Ishikawa (cell line): Measurements from ENCODE around the gene SLC9A9.

Experiments
- CEBPB ChIP-seq: IDR thresholded peaks from 2 replicates; pipeline ENCODE4 v1.6.1; 2012
- CREB1 ChIP-seq: IDR thresholded peaks from 2 replicates; pipeline ENCODE4 v1.6.1; 2012; ENCODE audit warnings: low read depth
- EGR1 ChIP-seq: IDR thresholded peaks from 2 replicates; pipeline ENCODE4 v1.6.1; 2012
- EP300 ChIP-seq: IDR thresholded peaks from 2 replicates; pipeline ENCODE4 v1.6.1; 2012; ENCODE audit warnings: borderline replicate concordance
- FOXM1 ChIP-seq: IDR thresholded peaks from 2 replicates; pipeline ENCODE4 v1.6.1; 2012; ENCODE audit warnings: low read depth, borderline replicate concordance
- MAX ChIP-seq: IDR thresholded peaks from 2 replicates; pipeline ENCODE4 v1.6.1; 2012
- NFIC ChIP-seq: IDR thresholded peaks from 2 replicates; pipeline ENCODE4 v1.6.1; 2012
- RAD21 ChIP-seq: IDR thresholded peaks from 2 replicates; pipeline ENCODE4 v1.6.1; 2012; ENCODE audit warnings: low read depth
- REST ChIP-seq: IDR thresholded peaks from 2 replicates; pipeline ENCODE4 v1.6.1; 2012; ENCODE audit warnings: low read depth, mild to moderate bottlenecking
- TAF1 ChIP-seq: IDR thresholded peaks from 2 replicates; pipeline ENCODE4 v1.6.1; 2012; ENCODE audit warnings: low read depth, mild to moderate bottlenecking
- TCF12 ChIP-seq: IDR thresholded peaks from 2 replicates; pipeline ENCODE4 v1.6.1; 2012; ENCODE audit warnings: low read depth
- TEAD4 ChIP-seq: IDR thresholded peaks from 2 replicates; pipeline ENCODE4 v1.6.1; 2012
- YY1 ChIP-seq: IDR thresholded peaks from 2 replicates; pipeline ENCODE4 v1.6.1; 2012; ENCODE audit warnings: low read depth
- ZBTB7A ChIP-seq: IDR thresholded peaks from 2 replicates; pipeline ENCODE4 v1.6.1; 2012; ENCODE audit warnings: low read depth
- TF ChIP-seq, protein P1 (sequence below): IDR thresholded peaks from 2 replicates; pipeline ENCODE4 v1.6.1; 2012

The SLC9A9 gene

GRCh38 chr3:143847787-143848631, at the start of gene SLC9A9:
TSS of gene SLC9A9 (minus strand) at chr3:143848468. CDS start at chr3:143848322, 146 bp downstream.
- TF ChIP-seq REST (no peak), RAD21 (no peak), NFIC (no peak), CEBPB (no peak), ZBTB7A (no peak), TEAD4 (no peak), FOXM1 (no peak), EGR1 (no peak), MAX (no peak), YY1 (no peak), TAF1 (no peak), EP300 (no peak), TCF12 (no peak), CREB1 (no peak)

- no peak for TF ChIP-seq REST
- TF ChIP-seq CEBPB = no peak
- no peak for TF ChIP-seq EGR1
- no peak for TF ChIP-seq ZBTB7A
- TF ChIP-seq RAD21 = no peak
- TF ChIP-seq, protein P1, sequence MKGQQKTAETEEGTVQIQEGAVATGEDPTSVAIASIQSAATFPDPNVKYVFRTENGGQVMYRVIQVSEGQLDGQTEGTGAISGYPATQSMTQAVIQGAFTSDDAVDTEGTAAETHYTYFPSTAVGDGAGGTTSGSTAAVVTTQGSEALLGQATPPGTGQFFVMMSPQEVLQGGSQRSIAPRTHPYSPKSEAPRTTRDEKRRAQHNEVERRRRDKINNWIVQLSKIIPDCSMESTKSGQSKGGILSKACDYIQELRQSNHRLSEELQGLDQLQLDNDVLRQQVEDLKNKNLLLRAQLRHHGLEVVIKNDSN = no peak
- no peak for TF ChIP-seq FOXM1
- no peak for TF ChIP-seq TEAD4
- no peak for TF ChIP-seq EP300
- TF ChIP-seq MAX = no peak
- TF ChIP-seq YY1 = no peak
- no peak for TF ChIP-seq CREB1
- no peak for TF ChIP-seq TCF12
- no peak for TF ChIP-seq NFIC
- no peak for TF ChIP-seq TAF1
Observed at GRCh38 chr3:143897576-143898295, 49.5 kb upstream of the SLC9A9 start.

DNA sequence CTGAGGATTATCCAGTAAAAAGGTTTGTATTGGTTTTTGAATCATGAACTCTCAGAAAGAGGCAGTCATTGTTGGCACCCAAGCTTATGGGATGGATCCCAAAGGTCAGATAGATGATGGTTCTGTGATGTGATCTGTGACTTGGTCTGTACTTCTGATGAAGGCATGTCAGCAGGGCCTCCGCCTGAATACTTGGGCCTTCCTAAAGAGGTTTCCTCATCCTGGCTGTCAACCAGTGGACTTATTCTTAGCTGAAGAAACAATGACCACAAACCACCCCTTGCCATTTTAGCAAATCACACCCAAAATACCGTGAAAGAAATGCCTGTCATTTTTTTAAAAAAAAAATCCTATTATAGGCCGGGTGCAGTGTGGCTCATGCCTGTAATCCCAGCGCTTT, 48.2 kb upstream of the SLC9A9 start:
- TF ChIP-seq YY1 (no peak), FOXM1 (no peak), TAF1 (no peak), TCF12 (no peak), ZBTB7A (no peak), NFIC (no peak), CEBPB (no peak), MAX (no peak), REST (no peak), RAD21 (no peak), EP300 (no peak), EGR1 (no peak), CREB1 (no peak), TEAD4 (no peak)
- TF ChIP-seq, protein P1 = no peak
